Panc1 (cell line): ENCODE data around the gene PLCG2. TPM values are rescaled to one million over a fixed set of nuclear protein-coding genes. Genes with fewer than 3 reads are reported as not detected.

Source experiments
- ATAC-seq: fragments of 200-7000 bp; cut with Tn5 transposase; 2 replicates; pipeline ENCODE4 v1.9.1; 2020; ENCODE audit warnings: mild to moderate bottlenecking, moderate library complexity
- BruUV-seq: library from RNA; stranded (reverse); fragments of 400-500 nt; replicated peaks from 2 replicates; lab custom pipeline; 2021; lab: Mats Ljungman, UMichigan
- CTCF ChIA-PET: fragments of 300-600 bp; sonication (Branson Sonifier 250); formaldehyde crosslinking; loops from one replicate; lab custom pipeline; 2022; ENCODE audit warnings: antibody characterized with exemption; lab: Charles Lee
- POLR2A ChIA-PET: fragments of 300-600 bp; sonication (Branson Sonifier 250); formaldehyde crosslinking; loops from one replicate; lab custom pipeline; 2022; ENCODE audit warnings: antibody characterized with exemption; lab: Charles Lee
- DNase-seq: peaks from one replicate; pipeline ENCODE4 v3.0.0-alpha.2; 2010; ENCODE audit warnings: low read depth, low spot score
- H3K27ac ChIP-seq: 2 replicates; pipeline ENCODE4 v1.5.1; 2011; ENCODE audit warnings: mild to moderate bottlenecking, low read length, inconsistent platforms
- H3K27me3 ChIP-seq: fragments of 200-500 bp; sonication (Bioruptor generic); 2 replicates; pipeline ENCODE4 v1.6.0; 2014; ENCODE audit warnings: low read length, inconsistent platforms; ENCODE audit not compliant: control insufficient read depth, insufficient read depth
- H3K36me3 ChIP-seq: fragments of 200-500 bp; sonication (Bioruptor generic); 2 replicates; pipeline ENCODE4 v1.5.1; 2014; ENCODE audit warnings: inconsistent platforms, mild to moderate bottlenecking, low read length, moderate library complexity; ENCODE audit not compliant: control insufficient read depth, insufficient read depth
- H3K4me1 ChIP-seq: 2 replicates; pipeline ENCODE4 v1.5.1; 2011; ENCODE audit warnings: inconsistent platforms, mild to moderate bottlenecking, low read length, moderate library complexity; ENCODE audit not compliant: control insufficient read depth, insufficient read depth
- H3K4me3 ChIP-seq, 2 experiments: 2 replicates each; pipeline ENCODE4 v1.5.1; 2011 to 2012; ENCODE audit warnings: low read depth in 2 of 2, low read length in 2 of 2, mild to moderate bottlenecking in 2 of 2, inconsistent platforms in 1 of 2, moderate library complexity in 1 of 2
- H3K9me3 ChIP-seq: fragments of 200-500 bp; sonication (Bioruptor generic); 2 replicates; pipeline ENCODE4 v1.5.1; 2014; ENCODE audit warnings: low read depth, mild to moderate bottlenecking, inconsistent platforms, low read length, moderate library complexity; ENCODE audit not compliant: control insufficient read depth, insufficient read depth
- POLR2AphosphoS5 ChIP-seq: IDR thresholded peaks from 2 replicates; pipeline ENCODE4 v1.6.1; 2012; ENCODE audit warnings: mild to moderate bottlenecking, low read depth, low read length, moderate library complexity
- SIN3A ChIP-seq: IDR thresholded peaks from 2 replicates; pipeline ENCODE4 v1.6.1; 2012; ENCODE audit warnings: low read depth, mild to moderate bottlenecking, low read length, moderate library complexity, borderline replicate concordance; ENCODE audit not compliant: insufficient read depth
- TCF7L2 ChIP-seq: IDR thresholded peaks from 2 replicates; pipeline ENCODE4 v1.6.1; 2011; ENCODE audit warnings: mild to moderate bottlenecking, low read depth, low read length, inconsistent platforms
- in situ Hi-C: cut with HindIII; loops from 2 replicates; pipeline ENCODE4 v1.10.0; 2016; ENCODE audit warnings: low sequenced_read_pairs, low pct_unique_long_range_greater_than_20kb
- intact Hi-C: fragments of 100-400 bp; cut with micrococcal nuclease; formaldehyde crosslinking; loops from one replicate; pipeline ENCODE4 v1.10.0; 2022; ENCODE audit not compliant: unreplicated experiment
- total RNA-seq: library from RNA; stranded (reverse); gene quantifications from one replicate; pipeline ENCODE4 v1.2.1, GENCODE V29; 2021; ENCODE audit not compliant: unreplicated experiment
- TF ChIP-seq, protein P1 (sequence below): fragments of 450-650 bp; IDR thresholded peaks from 2 replicates; pipeline ENCODE4 v1.5.1; 2017; ENCODE audit warnings: mild to moderate bottlenecking
- TF ChIP-seq, protein P2 (sequence below), 2 experiments: IDR thresholded peaks; 2 replicates each; pipeline ENCODE4 v1.6.1; 2011 to 2012; ENCODE audit warnings: low read depth in 2 of 2, control low read depth in 1 of 2, low read length in 1 of 2, mild to moderate bottlenecking in 1 of 2, moderate library complexity in 1 of 2; ENCODE audit not compliant: insufficient read depth in 1 of 2

Gene PLCG2
- total RNA-seq, 1 experiment from 2014 or later = 10.8 TPM

DNA sequence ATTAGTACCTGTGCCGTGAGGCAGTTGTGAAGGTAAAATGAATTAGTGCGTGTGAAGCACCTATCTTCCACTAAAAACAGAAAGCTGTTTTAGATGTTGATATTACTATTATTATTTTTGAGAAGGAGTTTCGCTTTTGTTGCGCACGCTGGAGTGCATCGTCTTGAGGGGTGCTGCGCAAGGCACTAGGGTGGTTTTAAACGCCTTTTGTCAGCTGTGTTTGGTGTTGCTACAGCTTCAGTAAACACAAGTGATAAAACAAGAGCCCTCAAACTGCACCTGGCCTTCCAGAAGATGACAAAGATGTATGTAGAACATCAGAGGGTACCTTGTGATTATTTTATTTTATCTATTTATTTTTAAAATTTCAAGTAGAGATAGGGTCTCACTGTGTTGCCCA lies 38.2 kb downstream of the PLCG2 start:
- BruUV-seq = no TSS peak
- DNase-seq (no peak), ATAC-seq (no peak)
- Histone ChIP-seq H3K4me1 (no peaks in the 10 kb centered on the region), H3K27ac (no peak overlapping the region), H3K9me3 (no peaks in the 10 kb centered on the region), H3K36me3 (no peaks in the 10 kb centered on the region), H3K4me3 (no peak overlapping the region), H3K27me3 (no peaks in the 10 kb centered on the region)
- intact Hi-C loops (no loop called here), in situ Hi-C loops (no loop called here)
- ChIA-PET CTCF (no interaction called here), POLR2A (no interaction called here)
- TF ChIP-seq, protein P1, sequence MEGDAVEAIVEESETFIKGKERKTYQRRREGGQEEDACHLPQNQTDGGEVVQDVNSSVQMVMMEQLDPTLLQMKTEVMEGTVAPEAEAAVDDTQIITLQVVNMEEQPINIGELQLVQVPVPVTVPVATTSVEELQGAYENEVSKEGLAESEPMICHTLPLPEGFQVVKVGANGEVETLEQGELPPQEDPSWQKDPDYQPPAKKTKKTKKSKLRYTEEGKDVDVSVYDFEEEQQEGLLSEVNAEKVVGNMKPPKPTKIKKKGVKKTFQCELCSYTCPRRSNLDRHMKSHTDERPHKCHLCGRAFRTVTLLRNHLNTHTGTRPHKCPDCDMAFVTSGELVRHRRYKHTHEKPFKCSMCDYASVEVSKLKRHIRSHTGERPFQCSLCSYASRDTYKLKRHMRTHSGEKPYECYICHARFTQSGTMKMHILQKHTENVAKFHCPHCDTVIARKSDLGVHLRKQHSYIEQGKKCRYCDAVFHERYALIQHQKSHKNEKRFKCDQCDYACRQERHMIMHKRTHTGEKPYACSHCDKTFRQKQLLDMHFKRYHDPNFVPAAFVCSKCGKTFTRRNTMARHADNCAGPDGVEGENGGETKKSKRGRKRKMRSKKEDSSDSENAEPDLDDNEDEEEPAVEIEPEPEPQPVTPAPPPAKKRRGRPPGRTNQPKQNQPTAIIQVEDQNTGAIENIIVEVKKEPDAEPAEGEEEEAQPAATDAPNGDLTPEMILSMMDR = no peak
- TF ChIP-seq, protein P2, sequence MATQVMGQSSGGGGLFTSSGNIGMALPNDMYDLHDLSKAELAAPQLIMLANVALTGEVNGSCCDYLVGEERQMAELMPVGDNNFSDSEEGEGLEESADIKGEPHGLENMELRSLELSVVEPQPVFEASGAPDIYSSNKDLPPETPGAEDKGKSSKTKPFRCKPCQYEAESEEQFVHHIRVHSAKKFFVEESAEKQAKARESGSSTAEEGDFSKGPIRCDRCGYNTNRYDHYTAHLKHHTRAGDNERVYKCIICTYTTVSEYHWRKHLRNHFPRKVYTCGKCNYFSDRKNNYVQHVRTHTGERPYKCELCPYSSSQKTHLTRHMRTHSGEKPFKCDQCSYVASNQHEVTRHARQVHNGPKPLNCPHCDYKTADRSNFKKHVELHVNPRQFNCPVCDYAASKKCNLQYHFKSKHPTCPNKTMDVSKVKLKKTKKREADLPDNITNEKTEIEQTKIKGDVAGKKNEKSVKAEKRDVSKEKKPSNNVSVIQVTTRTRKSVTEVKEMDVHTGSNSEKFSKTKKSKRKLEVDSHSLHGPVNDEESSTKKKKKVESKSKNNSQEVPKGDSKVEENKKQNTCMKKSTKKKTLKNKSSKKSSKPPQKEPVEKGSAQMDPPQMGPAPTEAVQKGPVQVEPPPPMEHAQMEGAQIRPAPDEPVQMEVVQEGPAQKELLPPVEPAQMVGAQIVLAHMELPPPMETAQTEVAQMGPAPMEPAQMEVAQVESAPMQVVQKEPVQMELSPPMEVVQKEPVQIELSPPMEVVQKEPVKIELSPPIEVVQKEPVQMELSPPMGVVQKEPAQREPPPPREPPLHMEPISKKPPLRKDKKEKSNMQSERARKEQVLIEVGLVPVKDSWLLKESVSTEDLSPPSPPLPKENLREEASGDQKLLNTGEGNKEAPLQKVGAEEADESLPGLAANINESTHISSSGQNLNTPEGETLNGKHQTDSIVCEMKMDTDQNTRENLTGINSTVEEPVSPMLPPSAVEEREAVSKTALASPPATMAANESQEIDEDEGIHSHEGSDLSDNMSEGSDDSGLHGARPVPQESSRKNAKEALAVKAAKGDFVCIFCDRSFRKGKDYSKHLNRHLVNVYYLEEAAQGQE (IDR thresholded peaks at IDR 0.05; ENCODE audit: insufficient read depth in 1 of 2, low read depth in 2 of 2, low read length in 1 of 2) = no peak
- TF ChIP-seq TCF7L2 (no peak), POLR2AphosphoS5 (no peak)

DNA sequence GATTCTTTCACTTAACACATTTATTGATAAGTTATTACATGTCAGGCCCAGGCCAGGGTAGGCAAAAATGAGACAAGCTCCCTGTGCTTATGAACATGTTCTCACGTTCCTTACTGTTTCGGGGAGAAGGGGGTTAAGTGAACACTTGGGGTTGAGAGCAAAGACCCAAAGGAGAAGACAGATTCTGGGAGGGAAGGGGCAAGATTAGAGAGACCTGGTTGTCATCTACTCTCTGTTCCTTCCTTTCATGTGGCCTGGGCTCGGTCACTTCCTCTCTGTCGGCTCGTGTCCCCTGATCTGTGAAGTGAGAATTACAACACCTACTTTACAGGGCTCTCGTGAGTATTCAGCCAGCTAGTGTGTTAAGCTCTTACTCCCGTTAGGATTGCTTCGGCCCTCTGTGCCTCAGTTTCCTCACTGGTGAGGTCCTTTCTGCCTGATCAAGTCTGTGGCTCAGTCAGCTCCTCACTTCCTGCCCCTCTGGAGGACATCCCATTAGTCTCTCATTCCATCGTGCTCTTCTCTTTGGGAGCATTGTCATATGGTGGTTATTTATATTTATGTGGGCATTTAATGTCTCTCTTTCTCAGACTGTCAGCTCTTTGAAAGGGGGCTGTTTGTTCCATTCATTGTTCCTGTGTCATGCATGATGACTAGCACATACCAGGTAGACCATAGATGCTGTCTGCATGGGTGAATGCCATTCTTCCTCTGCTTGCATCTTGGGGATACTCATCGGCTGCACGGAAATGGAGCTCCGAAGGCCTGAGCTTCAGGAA lies 38.9 kb downstream of the PLCG2 start:
- DNase-seq (no peak), ATAC-seq (no peak)
- POLR2A ChIA-PET = interaction anchor here (0.6 kb wide), 1 partner anchor 22 kb away, joined by 3 read pairs; no protein-coding TSS in a partner anchor
- intact Hi-C loops (no loop called here), in situ Hi-C loops (no loop called here)
- TF ChIP-seq, protein P1 = no peak
- TF ChIP-seq SIN3A (no peak), TCF7L2 (no peak), POLR2AphosphoS5 (no peak)
- TF ChIP-seq, protein P2 (IDR thresholded peaks at IDR 0.05; ENCODE audit: insufficient read depth in 1 of 2, low read depth in 2 of 2, low read length in 1 of 2) = no peak
- H3K4me1 ChIP-seq = no peaks in the 10 kb centered on the region
- H3K36me3 ChIP-seq = no peaks in the 10 kb centered on the region
- CTCF ChIA-PET = no interaction called here
- no peak overlapping the region for H3K27ac ChIP-seq
- no peaks in the 10 kb centered on the region for H3K27me3 ChIP-seq
- H3K4me3 ChIP-seq = no peak overlapping the region
- BruUV-seq = no TSS peak
- H3K9me3 ChIP-seq = no peaks in the 10 kb centered on the region
